SK-N-MC (cell line): ENCODE results near the gene CIBAR2.

Experiments used
- DNase-seq: peaks from one replicate; pipeline ENCODE4 v3.0.0-alpha.2; 2011; ENCODE audit warnings: low read depth, low spot score
- H3K27ac ChIP-seq: fragments of 200-600 bp; sonication (generic); 2 replicates; pipeline ENCODE4 v1.5.1; 2016; ENCODE audit warnings: mixed run types
- H3K36me3 ChIP-seq: fragments of 200-600 bp; sonication (generic); 2 replicates; pipeline ENCODE4 v1.6.1; 2017; ENCODE audit warnings: antibody characterized with exemption, low read length, mixed read lengths; ENCODE audit not compliant: insufficient read depth
- H3K4me3 ChIP-seq: fragments of 200-600 bp; sonication (generic); 2 replicates; pipeline ENCODE4 v1.5.1; 2016
- H3K9ac ChIP-seq: fragments of 200-600 bp; sonication (generic); 2 replicates; pipeline ENCODE4 v1.8.0; 2017; ENCODE audit warnings: mixed run types, mixed read lengths; ENCODE audit not compliant: insufficient read length
- H3K9me3 ChIP-seq: fragments of 200-600 bp; sonication (generic); 2 replicates; pipeline ENCODE4 v1.6.1; 2017; ENCODE audit warnings: low read depth, mild to moderate bottlenecking, antibody characterized with exemption, low read length, moderate library complexity, mixed read lengths
- EZH2 ChIP-seq: fragments of 200-600 bp; sonication (generic); IDR thresholded peaks from one replicate; pipeline ENCODE4 v1.6.1; 2017; ENCODE audit warnings: antibody characterized with exemption
- FOXP2 ChIP-seq: optimal IDR thresholded peaks from 2 replicates; pipeline ENCODE3; 2011; ENCODE audit warnings: mild to moderate bottlenecking, moderate library complexity; ENCODE audit not compliant: insufficient read depth; ENCODE audit errors: extremely low read length, control extremely low read depth
- POLR2AphosphoS5 ChIP-seq: IDR thresholded peaks from 2 replicates; pipeline ENCODE4 v1.6.1; 2012; ENCODE audit warnings: mild to moderate bottlenecking, low read depth, low read length, borderline replicate concordance

The CIBAR2 gene

GRCh38 chr16:85145734-85146531 lies 33.7 kb upstream of the CIBAR2 start:
- no peak for DNase-seq
- Histone ChIP-seq H3K9ac (no peak overlapping the region), H3K4me3 (no peak overlapping the region), H3K36me3 (no peaks in the 10 kb centered on the region), H3K9me3 (no peaks in the 10 kb centered on the region), H3K27ac (no peak overlapping the region)
- TF ChIP-seq POLR2AphosphoS5 (no peak), FOXP2 (no peak), EZH2 (no peak)

GRCh38 chr16:85145188-85145587 lies 32.9 kb upstream of the CIBAR2 start:
- TF ChIP-seq POLR2AphosphoS5 (no peak), EZH2 (no peak), FOXP2 (no peak)
- H3K36me3 ChIP-seq = no peaks in the 10 kb centered on the region
- no peak overlapping the region for H3K4me3 ChIP-seq
- H3K27ac ChIP-seq = no peak overlapping the region
- no peaks in the 10 kb centered on the region for H3K9me3 ChIP-seq
- no peak for DNase-seq
- no peak overlapping the region for H3K9ac ChIP-seq

- Histone ChIP-seq H3K27ac (no peak overlapping the region), H3K9ac (no peak overlapping the region), H3K9me3 (no peaks in the 10 kb centered on the region), H3K36me3 (no peaks in the 10 kb centered on the region), H3K4me3 (no peak overlapping the region)
- no peak for TF ChIP-seq FOXP2
- TF ChIP-seq POLR2AphosphoS5 = no peak
- TF ChIP-seq EZH2 = no peak
- DNase-seq = no peak
These were observed 32.0 kb upstream of the CIBAR2 start for GRCh38 chr16:85144026-85144915.

GRCh38 chr16:85142771-85143211 lies 30.5 kb upstream of the CIBAR2 start:
- TF ChIP-seq POLR2AphosphoS5 = no peak
- no peak for TF ChIP-seq EZH2
- no peak for TF ChIP-seq FOXP2
- no peak overlapping the region for H3K27ac ChIP-seq
- H3K9ac ChIP-seq = no peak overlapping the region
- no peaks in the 10 kb centered on the region for H3K36me3 ChIP-seq
- no peak for DNase-seq
- no peak overlapping the region for H3K4me3 ChIP-seq
- H3K9me3 ChIP-seq = no peaks in the 10 kb centered on the region

- Histone ChIP-seq H3K27ac (no peak overlapping the region), H3K9me3 (no peaks in the 10 kb centered on the region), H3K4me3 (no peak overlapping the region)
These were observed 29.8 kb upstream of the CIBAR2 start for GRCh38 chr16:85142129-85142513.

GRCh38 chr16:85141491-85142128 lies 29.3 kb upstream of the CIBAR2 start:
- Histone ChIP-seq H3K27ac (no peak overlapping the region), H3K4me3 (no peak overlapping the region)

More at GRCh38 chr16:85142129-85142513, 29.8 kb upstream of the CIBAR2 start:
- Histone ChIP-seq H3K9ac (no peak overlapping the region), H3K36me3 (no peaks in the 10 kb centered on the region)
- TF ChIP-seq FOXP2 (no peak), EZH2 (no peak), POLR2AphosphoS5 (no peak)
- DNase-seq = no peak

GRCh38 chr16:85140455-85141012 lies 28.3 kb upstream of the CIBAR2 start:
- Histone ChIP-seq H3K4me3 (no peak overlapping the region), H3K27ac (no peak overlapping the region), H3K36me3 (no peaks in the 10 kb centered on the region), H3K9me3 (no peaks in the 10 kb centered on the region), H3K9ac (no peak overlapping the region)
- no peak for DNase-seq
- TF ChIP-seq POLR2AphosphoS5 = no peak
- no peak for TF ChIP-seq EZH2
- TF ChIP-seq FOXP2 = no peak

More at GRCh38 chr16:85141491-85142128, 29.3 kb upstream of the CIBAR2 start:
- no peak for DNase-seq
- TF ChIP-seq POLR2AphosphoS5 = no peak
- TF ChIP-seq FOXP2 = no peak
- no peak for TF ChIP-seq EZH2
- Histone ChIP-seq H3K9me3 (no peaks in the 10 kb centered on the region), H3K36me3 (no peaks in the 10 kb centered on the region), H3K9ac (no peak overlapping the region)
